ENCODE data around the gene RANBP9.

RANBP9 gene

GRCh38 chr6:13725570-13725969 is 13.9 kb upstream of the RANBP9 start:
- Histone ChIP-seq H3K4me1 (no peaks in the 10 kb centered on the region), H3K36me3 (no peaks in the 10 kb centered on the region), H3K9me3 (no peaks in the 10 kb centered on the region), H3K27me3 (no peaks in the 10 kb centered on the region), H3K4me3 (ENCODE audit: low read depth, low read length) (no peak overlapping the region)
- DNase-seq = no peak
- no peak for TF ChIP-seq CTCF (IDR thresholded peaks at IDR 0.05; ENCODE audit: low read depth, low read length)

GRCh38 chr6:13725052-13725451 is 13.4 kb upstream of the RANBP9 start:
- DNase-seq = no peak
- Histone ChIP-seq H3K4me1 (no peaks in the 10 kb centered on the region), H3K27me3 (no peaks in the 10 kb centered on the region), H3K36me3 (no peaks in the 10 kb centered on the region), H3K9me3 (no peaks in the 10 kb centered on the region), H3K4me3 (ENCODE audit: low read depth, low read length) (no peak overlapping the region)
- TF ChIP-seq CTCF (IDR thresholded peaks at IDR 0.05; ENCODE audit: low read depth, low read length) = no peak

GRCh38 chr6:13724182-13724581 is 12.5 kb upstream of the RANBP9 start:
- DNase-seq = no peak
- Histone ChIP-seq H3K4me3 (ENCODE audit: low read depth, low read length) (no peak overlapping the region), H3K27me3 (no peaks in the 10 kb centered on the region), H3K9me3 (no peaks in the 10 kb centered on the region), H3K36me3 (no peaks in the 10 kb centered on the region), H3K4me1 (no peaks in the 10 kb centered on the region)
- TF ChIP-seq CTCF (IDR thresholded peaks at IDR 0.05; ENCODE audit: low read depth, low read length) = no peak

- Histone ChIP-seq H3K27me3 (no peaks in the 10 kb centered on the region), H3K9me3 (no peaks in the 10 kb centered on the region), H3K4me1 (no peaks in the 10 kb centered on the region), H3K4me3 (ENCODE audit: low read depth, low read length) (no peak overlapping the region), H3K36me3 (no peaks in the 10 kb centered on the region)
- TF ChIP-seq CTCF (IDR thresholded peaks at IDR 0.05; ENCODE audit: low read depth, low read length) = no peak
- DNase-seq = no peak
Observed at GRCh38 chr6:13722880-13723279, 11.2 kb upstream of the RANBP9 start.

- no peak overlapping the region for H3K4me3 ChIP-seq (ENCODE audit: low read depth, low read length)
- H3K36me3 ChIP-seq = no peaks in the 10 kb centered on the region
- peaks cover 3% of the 10 kb centered on the region for H3K9me3 ChIP-seq
- no peak for TF ChIP-seq CTCF (IDR thresholded peaks at IDR 0.05; ENCODE audit: low read depth, low read length)
- no peaks in the 10 kb centered on the region for H3K4me1 ChIP-seq
- no peaks in the 10 kb centered on the region for H3K27me3 ChIP-seq
- DNase-seq = no peak
Observed at GRCh38 chr6:13718123-13718458, 6.5 kb upstream of the RANBP9 start.

GRCh38 chr6:13716955-13717295 is 5.3 kb upstream of the RANBP9 start:
- Histone ChIP-seq H3K9me3 (peaks cover 3% of the 10 kb centered on the region), H3K4me3 (ENCODE audit: low read depth, low read length) (no peak overlapping the region), H3K4me1 (no peaks in the 10 kb centered on the region), H3K36me3 (no peaks in the 10 kb centered on the region), H3K27me3 (no peaks in the 10 kb centered on the region)
- DNase-seq = no peak
- TF ChIP-seq CTCF (IDR thresholded peaks at IDR 0.05; ENCODE audit: low read depth, low read length) = no peak

All from BE2C (cell line).